Stomach (tissue), 9 donors: ENCODE measurements around the gene TUBA4B. TPM values are rescaled to one million over a fixed set of nuclear protein-coding genes. Genes with fewer than 3 reads are reported as not detected.

Experiments used
- DNase-seq, 2 donors: peaks; one replicate each; pipeline versions ENCODE4 v3.0.0 to v3.0.0-alpha.2; 2013 to 2019
- H3K27ac ChIP-seq, 5 donors: fragments of 200-600 bp in 4 of 5; sonication (generic) in 4 of 5; one replicate each; pipeline ENCODE4 v1.5.1; 2013 to 2019; ENCODE audit warnings: mild to moderate bottlenecking in 1 of 5, moderate library complexity in 1 of 5
- H3K27me3 ChIP-seq, 3 donors: fragments of 200-600 bp; sonication (generic); one replicate each; pipeline ENCODE4 v1.5.1; 2017 to 2019; ENCODE audit warnings: mixed run types in 1 of 3
- H3K36me3 ChIP-seq, 4 donors: fragments of 200-600 bp; sonication (generic); 1 replicate in 3 of 4; 2 replicates in 1 of 4; pipeline ENCODE4 v1.5.1; 2016 to 2019
- H3K4me1 ChIP-seq, 4 donors: fragments of 200-600 bp; sonication (generic); one replicate each; pipeline ENCODE4 v1.5.1; 2016 to 2019
- H3K4me3 ChIP-seq, 4 donors: fragments of 200-600 bp; sonication (generic) in 3 of 4; one replicate each; pipeline ENCODE4 v1.5.1; 2016 to 2019; ENCODE audit warnings: mild to moderate bottlenecking in 1 of 4
- H3K9me3 ChIP-seq, 4 donors: fragments of 200-600 bp; sonication (generic); one replicate each; pipeline ENCODE4 v1.5.1; 2016 to 2019
- CTCF ChIP-seq, 7 experiments: fragments of 450-650 bp in 4 of 7; fragments of 200-600 bp in 3 of 7; sonication (generic) in 3 of 7; IDR thresholded peaks; one replicate each; pipeline ENCODE4 v1.5.1; 2016 to 2019; ENCODE audit warnings: antibody characterized with exemption in 7 of 7, control low read depth in 2 of 7, mild to moderate bottlenecking in 1 of 7
- EP300 ChIP-seq: sonication (generic); formaldehyde crosslinking; IDR thresholded peaks from one replicate; pipeline ENCODE4 v1.6.1; 2017; ENCODE audit warnings: antibody characterized with exemption
- POLR2A ChIP-seq, 4 donors: fragments of 450-650 bp; IDR thresholded peaks; one replicate each; pipeline ENCODE4 v1.6.1; 2016; ENCODE audit warnings: antibody characterized with exemption in 4 of 4, control low read depth in 2 of 4, mild to moderate bottlenecking in 1 of 4, moderate library complexity in 1 of 4
- POLR2AphosphoS5 ChIP-seq, 3 donors: sonication (generic); formaldehyde crosslinking; IDR thresholded peaks; one replicate each; pipeline ENCODE4 v1.6.1; 2016; ENCODE audit warnings: antibody characterized with exemption in 3 of 3
- WGBS, 5 donors: extraction: QIAGEN DNeasy Blood & Tissue Kit in 3 of 5; methylation state at CpG; one replicate each; pipeline versions ENCODE4 v1.1.5 to v1.1.7; 2013 to 2018; 5-methylcytosine and 5-hydroxymethylcytosine counted together
- intact Hi-C: fragments of 100-400 bp; cut with DNase I; formaldehyde crosslinking; loops from one replicate; pipeline ENCODE4 v1.15.1; 2023; ENCODE audit warnings: low total_unique reads
- polyA plus RNA-seq, 3 donors: library from polyadenylated mRNA; stranded (reverse); fragments of 200-250 nt; gene quantifications; one replicate each; pipeline ENCODE4 v1.2.3, GENCODE V29; 2013
- total RNA-seq, 5 donors: library from RNA; depleted of rRNA; stranded (reverse); fragments of >200 nt; gene quantifications; one replicate each; pipeline versions ENCODE4 v1.1.0 to v1.2.3, GENCODE V29; 2014 to 2016
- donor health status: healthy with polysubstance abuse.
- donor health status: Bipolar disorder and iron deficiency.
- donor health status: healthy.

Gene TUBA4B
- total and polyA plus RNA-seq, 8 donors: not detected

- no peak for DNase-seq
- Histone ChIP-seq H3K27ac (peak overlapping the region in 4 of 5 donors; percentile 89 to 95 (median 94)), H3K4me3 (peak overlapping the region in 1 of 4 donors; percentile 69), H3K36me3 (peaks cover 63 to 71% (median 65%) of the 10 kb centered on the region in 4 donors), H3K4me1 (peaks cover 25 to 49% (median 39%) of the 10 kb centered on the region in 4 donors), H3K27me3 (no peaks in the 10 kb centered on the region), H3K9me3 (no peaks in the 10 kb centered on the region)
- intact Hi-C loops: loop anchor here (5.0 to 10.0 kb wide), 2 partner anchors 48 to 65 kb away; partner anchors contain the start of gene SLC23A3
- 87 to 92% (median 90%) methylated on average over 17 to 18 of the region's 18 CpGs for WGBS, 5 donors
- no peak for TF ChIP-seq POLR2A (IDR thresholded peaks at IDR 0.05)
- no peak for TF ChIP-seq CTCF (IDR thresholded peaks at IDR 0.05)
- no peak for TF ChIP-seq POLR2AphosphoS5 (IDR thresholded peaks at IDR 0.05)
- TF ChIP-seq EP300: no peak
Measured at GRCh38 chr2:219219784-219220532, 33.1 kb upstream of the TUBA4B start.

GRCh38 chr2:219220652-219221402, 32.2 kb upstream of the TUBA4B start:
- TF ChIP-seq EP300: no peak
- TF ChIP-seq POLR2A (IDR thresholded peaks at IDR 0.05): no peak
- no peak for TF ChIP-seq CTCF (IDR thresholded peaks at IDR 0.05)
- TF ChIP-seq POLR2AphosphoS5 (IDR thresholded peaks at IDR 0.05): no peak
- H3K36me3 ChIP-seq: peaks cover 63 to 71% (median 67%) of the 10 kb centered on the region in 4 donors
- H3K4me1 ChIP-seq: peaks cover 25 to 55% (median 37%) of the 10 kb centered on the region in 4 donors
- H3K27ac ChIP-seq: no peak overlapping the region
- no peak overlapping the region for H3K4me3 ChIP-seq
- DNase-seq: no peak
- H3K27me3 ChIP-seq: no peaks in the 10 kb centered on the region
- H3K9me3 ChIP-seq: no peaks in the 10 kb centered on the region
- WGBS, 5 donors: 91 to 94% (median 92%) methylated on average over 17 to 19 of the region's 19 CpGs
- intact Hi-C loops: loop anchor here (10.0 kb wide), 1 partner anchor 64 kb away; no protein-coding TSS in a partner anchor

GRCh38 chr2:219221957-219222518, 31.0 kb upstream of the TUBA4B start:
- intact Hi-C loops: loop anchor here (10.0 kb wide), 1 partner anchor 63 kb away; no protein-coding TSS in a partner anchor
- H3K27me3 ChIP-seq: no peaks in the 10 kb centered on the region
- H3K4me1 ChIP-seq: peaks cover 20 to 53% (median 30%) of the 10 kb centered on the region in 4 donors
- 89 to 97% (median 93%) methylated on average over 12 to 16 of the region's 16 CpGs for WGBS, 5 donors
- no peak for DNase-seq
- H3K4me3 ChIP-seq: no peak overlapping the region
- peaks cover 59 to 76% (median 74%) of the 10 kb centered on the region in 4 donors for H3K36me3 ChIP-seq
- no peaks in the 10 kb centered on the region for H3K9me3 ChIP-seq
- no peak for TF ChIP-seq EP300
- TF ChIP-seq POLR2AphosphoS5 (IDR thresholded peaks at IDR 0.05): no peak
- TF ChIP-seq POLR2A (IDR thresholded peaks at IDR 0.05): no peak
- no peak for TF ChIP-seq CTCF (IDR thresholded peaks at IDR 0.05)
- no peak overlapping the region for H3K27ac ChIP-seq
